Measurements from ENCODE around the gene AKAP14.
"Not testable (repeated sequence)": the region's sequence is repeated elsewhere in the genome, so short reads cannot be mapped to it uniquely, and the experiment has no call there.

Gene AKAP14

DNA sequence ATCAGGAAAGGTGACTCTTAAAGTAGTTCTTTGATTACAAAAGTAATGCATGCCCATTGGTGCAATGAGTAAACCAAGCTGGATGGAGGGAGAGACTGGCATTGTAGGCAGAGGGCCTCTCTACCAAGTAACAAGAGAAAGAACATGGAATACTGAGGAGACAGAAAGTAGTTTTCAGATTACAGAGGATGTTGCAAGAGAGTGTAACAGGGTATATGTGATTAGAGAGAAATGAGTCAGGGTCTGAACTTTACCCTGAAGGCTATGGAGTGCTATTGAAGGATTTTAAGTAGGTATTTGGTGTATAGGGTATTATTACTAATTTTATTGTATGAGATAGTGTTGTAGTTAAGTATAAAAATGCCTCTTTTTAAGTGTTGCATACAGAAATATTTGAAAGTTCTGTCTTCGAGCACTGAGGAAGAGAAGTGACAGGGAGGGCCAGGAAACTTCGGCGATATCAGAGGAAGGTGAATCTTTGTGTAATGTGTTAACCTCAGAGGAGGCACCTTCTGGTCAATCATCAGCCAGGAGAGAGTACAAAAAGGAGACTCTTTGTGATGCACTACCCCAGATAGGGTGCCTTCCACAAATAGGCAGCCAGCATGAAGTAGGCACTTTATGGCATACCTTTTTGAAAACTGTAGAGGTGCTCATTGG, 39.7 kb downstream of the AKAP14 start:
- no peak for DNase-seq

DNA sequence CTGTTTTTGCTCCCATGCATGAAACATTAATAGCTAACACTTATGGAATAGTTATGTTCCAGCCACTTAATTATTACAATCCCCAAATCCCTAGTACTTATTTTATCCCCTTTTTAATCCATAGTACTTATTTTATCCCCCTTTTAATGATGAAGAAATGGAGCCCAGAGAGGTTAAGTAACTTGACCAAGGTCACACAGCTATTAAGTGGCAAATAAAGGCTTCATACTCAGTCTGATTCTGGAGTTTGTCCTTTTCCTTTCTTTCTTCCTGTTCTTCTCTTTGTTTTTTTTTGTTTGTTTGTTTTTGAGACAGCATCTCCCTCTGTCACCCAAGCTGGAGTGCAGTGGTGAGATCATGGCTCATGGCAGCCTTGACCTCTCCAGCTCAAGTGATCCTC, 45.6 kb downstream of the AKAP14 start:
- DNase-seq: no peak

DNA sequence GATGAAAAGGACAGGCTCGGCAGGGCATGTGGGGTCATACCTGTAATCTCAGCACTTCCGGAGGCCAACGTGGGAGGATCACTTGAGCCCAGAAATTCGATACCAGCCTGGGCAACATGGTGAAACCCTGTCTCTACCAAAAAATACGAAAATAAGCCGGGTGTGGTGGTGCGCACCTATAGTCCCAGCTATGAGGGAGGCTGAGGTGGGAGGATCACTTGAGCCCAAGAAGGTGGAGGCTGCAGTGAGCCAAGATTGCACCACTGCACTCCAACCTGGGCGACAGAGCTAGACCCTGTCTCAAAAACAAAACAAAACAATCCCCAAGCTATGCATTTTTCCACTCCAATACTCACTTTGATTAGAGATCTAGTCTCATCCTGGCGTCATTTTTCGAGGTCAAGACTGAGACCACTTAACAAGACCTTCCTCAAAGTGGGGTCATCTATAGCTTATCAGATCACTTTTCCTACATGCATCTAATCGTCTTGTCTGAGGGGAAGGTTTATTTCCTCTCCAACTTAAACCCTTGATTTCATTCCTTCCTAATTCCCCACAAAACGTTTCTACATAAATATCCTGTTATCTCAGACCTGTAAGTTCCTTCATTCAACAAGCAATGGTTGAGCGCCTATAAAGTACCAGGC, 46.6 kb downstream of the AKAP14 start:
- no peak for DNase-seq

DNA sequence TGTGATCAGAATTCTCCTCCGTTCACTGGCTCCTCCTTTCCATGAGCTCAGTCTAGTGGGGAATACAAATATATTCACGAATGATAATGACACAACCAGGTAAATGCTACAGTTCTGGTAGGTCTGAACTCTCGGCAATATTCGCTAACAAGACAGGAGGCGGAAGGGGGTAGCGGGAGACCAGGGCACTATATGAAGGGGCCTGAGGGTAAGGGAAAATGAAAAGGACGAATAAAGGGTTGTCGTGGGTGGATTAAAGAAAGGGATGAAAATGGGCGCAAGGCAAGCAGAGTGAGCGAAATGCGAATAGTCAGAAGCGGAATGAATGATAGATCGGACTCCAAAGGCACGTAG, 47.1 kb downstream of the AKAP14 start:
- no peak for DNase-seq

DNA sequence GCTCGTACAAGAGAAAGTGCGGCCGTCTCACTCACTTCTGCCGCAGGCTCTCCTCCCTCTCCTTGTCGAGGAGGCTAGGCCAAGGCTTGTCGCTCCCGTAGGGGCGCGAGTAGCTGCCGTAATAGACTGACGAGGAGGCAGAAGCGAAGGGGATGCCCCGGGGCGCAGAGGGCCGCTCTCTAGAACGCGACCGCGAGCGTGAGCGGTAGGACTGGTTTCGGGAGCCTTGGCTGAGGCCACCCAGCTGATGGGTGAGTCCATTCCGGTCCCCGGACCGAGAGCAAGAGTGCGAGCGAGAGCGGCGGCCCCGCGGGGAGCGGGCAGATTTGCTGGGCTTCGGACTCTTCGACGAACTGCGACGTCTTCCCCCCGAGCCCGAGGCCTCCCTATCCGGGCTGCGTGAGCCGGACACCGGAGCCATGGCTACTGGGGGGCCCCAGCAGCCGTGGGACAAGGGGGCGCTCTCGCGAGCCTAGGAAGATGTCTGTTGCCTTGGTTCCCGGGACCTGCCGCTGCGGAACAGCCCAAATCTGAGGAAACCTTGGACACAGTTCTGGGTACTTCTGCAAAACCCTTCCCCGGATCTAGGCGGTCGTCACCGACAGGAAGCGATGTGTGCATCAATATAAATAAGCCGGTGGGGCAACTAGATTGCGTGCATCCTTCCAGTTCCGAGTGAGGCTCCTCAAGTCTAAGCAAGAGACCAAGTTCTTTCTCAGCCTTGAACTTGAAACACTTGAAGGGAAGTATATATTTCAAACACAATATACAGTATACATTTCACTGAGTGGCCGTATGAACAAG, 47.7 kb downstream of the AKAP14 start, which contains the start of gene NKAP:
NKAP (minus strand) TSS at position 567 of the 804 bp plus-strand sequence; CDS start at position 421, 146 bp downstream.
- DNase-seq: peak; percentile 65

DNA sequence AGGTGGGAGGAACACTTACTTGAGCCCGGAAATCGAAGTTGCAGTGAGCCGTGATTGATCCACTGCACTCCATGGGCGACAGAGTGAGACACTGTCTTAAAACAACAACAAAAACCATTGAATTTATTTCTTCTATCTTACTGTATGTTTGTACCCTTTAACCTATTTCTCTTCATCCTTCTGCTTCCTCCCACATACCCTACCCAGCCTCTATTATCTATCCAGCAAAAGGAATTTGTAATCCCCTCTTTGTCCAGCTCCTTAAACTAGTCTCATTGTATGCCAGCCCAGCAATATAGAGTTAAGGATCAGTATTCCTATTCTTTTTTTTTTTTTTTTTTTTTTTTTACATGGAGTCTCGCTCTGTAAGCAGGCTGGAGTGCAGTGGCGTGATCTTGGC, 49.8 kb downstream of the AKAP14 start:
- no peak for DNase-seq

DNA sequence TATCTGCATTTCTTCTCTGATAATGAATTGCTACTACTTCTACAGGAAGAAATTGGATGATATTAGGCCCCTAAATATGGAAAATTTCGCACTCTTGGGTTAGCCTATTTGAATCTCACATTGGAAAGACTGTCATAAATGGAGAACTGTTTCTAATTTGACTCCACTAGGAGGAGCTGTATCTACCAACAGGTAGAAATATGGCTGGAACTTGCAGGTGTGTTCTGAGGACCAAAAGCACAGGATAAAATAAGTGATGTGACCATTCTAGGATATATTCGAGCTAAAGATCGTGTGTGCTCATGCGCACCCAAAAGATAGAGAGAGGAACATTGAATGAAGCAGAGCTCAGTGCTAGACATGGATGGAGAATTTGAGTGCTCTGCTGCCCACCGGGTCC, 52.7 kb downstream of the AKAP14 start:
- no peak for DNase-seq

DNA sequence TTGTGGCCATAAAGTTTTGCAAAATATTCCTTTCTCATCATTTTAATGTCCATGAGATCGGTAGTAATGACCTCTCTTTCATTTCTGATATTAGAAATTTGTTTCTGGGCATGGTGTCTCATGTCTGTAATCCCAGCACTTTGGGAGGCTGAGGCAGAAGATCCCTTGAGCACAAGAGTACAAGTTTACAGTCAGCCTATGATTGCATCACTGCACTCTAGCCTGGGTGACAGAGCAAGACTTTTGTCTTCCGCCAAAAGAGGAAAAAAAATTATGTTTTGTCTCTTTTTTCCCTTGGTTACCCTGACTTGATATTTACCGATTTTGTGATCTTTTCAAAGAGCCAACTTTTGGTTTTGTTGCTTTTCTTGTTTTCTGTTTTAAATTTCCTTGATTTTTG, 58.7 kb downstream of the AKAP14 start:
- no peak for DNase-seq

DNA sequence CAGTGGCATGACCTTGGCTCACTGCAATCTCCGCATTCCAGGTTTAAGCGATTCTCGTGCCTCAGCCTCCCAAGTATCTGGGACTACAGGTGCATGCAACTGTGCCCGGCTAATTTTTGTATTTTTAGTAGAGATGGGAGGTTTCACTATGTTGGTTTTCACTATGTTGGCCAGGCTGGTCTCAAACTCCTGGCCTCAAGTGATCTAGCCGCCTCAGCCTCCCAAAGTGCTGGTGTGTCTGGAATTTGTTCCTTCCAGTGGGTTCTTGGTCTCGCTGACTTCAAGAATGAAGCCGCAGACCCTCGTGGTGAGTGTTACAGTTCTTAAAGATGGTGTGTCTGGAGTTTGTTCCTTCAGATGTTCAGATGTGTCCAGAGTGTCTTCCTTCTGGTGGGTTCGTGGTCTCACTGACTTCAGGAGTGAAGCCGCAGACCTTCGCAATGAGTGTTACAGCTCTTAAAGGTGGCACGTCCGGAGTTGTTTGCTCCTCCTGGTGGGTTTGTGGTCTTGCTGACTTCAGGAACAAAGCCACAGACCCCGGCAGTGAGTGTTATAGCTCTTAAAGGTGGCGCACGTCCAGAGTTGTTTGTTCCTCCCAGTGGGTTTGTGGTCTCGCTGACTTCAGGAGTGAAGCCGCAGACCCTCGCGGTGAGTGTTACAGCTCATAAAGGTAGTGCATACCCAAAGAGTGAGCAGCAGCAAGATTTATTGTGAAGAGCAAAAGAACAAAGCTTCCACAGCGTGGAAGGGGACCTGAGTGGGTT, 60.3 kb downstream of the AKAP14 start:
- peak; percentile 4 for DNase-seq

DNA sequence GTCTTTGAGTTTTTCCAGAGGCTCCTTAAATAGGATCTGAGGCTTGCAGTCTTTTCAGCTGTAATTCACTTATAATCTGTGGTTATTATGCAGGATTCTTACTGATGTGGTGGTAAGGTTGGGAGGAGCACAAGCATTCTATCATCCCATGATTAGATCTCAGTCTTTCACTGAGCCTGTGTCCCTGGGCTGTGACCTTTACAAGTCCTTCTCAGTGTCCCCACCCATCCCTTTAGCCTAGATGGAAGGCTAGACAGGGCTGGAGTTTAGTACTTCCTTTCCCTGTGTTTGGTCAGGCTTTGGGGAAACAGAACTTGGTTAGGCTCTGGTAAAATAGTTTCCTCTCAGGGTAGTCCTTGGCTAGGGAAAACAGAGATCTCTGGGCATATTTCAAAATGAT, 64.9 kb downstream of the AKAP14 start:
- no peak for DNase-seq

DNA sequence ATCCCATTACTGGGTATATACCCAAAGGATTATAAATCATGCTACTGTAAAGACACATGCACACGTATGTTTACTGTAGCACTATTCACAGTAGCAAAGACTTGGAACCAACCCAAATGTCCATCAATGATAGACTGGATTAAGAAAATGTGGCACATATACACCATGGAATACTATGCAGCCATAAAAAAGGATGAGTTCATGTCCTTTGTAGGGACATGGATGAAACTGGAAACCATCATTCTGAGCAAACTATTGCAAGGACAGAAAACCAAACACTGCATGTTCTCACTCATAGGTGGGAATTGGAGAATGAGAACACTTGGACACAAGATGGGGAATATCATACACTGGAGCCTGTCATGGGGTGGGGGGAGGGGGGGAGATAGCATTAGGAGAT, 71.1 kb downstream of the AKAP14 start:
- DNase-seq: not testable (repeated sequence)
